HG02870 (cell line): ENCODE measurements around the gene USP2.
A peak's percentile ranks its signal among the peaks of the same experiment; 100 is the strongest.

Experiments used
- ATAC-seq: cut with Tn5 transposase; IDR thresholded peaks from one replicate; pipeline ENCODE4 v1.9.1; 2021; ENCODE audit warnings: mild to moderate bottlenecking, moderate library complexity; ENCODE audit not compliant: unreplicated experiment

The USP2 gene

DNA sequence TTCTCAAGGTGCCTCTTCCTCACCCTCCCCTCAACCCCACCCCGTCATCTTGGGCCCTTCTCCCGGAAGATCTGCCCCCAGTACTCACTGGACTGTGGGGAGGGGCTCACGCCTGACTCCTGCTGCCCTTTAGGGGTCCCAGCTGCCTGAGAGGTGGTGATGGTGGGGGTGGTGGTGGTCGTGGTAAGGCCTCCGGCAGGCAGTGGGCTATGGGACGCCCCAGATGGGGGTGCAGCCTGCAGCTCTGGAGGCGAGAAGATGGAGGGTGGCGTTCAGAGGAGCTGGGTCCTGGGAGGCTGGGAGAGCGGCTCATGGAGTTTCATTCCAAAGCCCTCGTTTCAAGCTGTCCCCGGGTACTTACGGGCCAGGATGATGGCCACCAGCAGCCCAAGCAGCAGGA, 35.8 kb downstream of the USP2 start:
- ATAC-seq: no peak

- no peak for ATAC-seq
These were observed 37.0 kb downstream of the USP2 start for GRCh38 chr11:119344291-119345010.

GRCh38 chr11:119343726-119344125, 37.8 kb downstream of the USP2 start:
- no peak for ATAC-seq

GRCh38 chr11:119342362-119343130, 38.9 kb downstream of the USP2 start:
- ATAC-seq: no peak

- no peak for ATAC-seq
These were observed 39.5 kb downstream of the USP2 start for GRCh38 chr11:119342023-119342300.

GRCh38 chr11:119341222-119342022, 40.1 kb downstream of the USP2 start:
- ATAC-seq: no peak

DNA sequence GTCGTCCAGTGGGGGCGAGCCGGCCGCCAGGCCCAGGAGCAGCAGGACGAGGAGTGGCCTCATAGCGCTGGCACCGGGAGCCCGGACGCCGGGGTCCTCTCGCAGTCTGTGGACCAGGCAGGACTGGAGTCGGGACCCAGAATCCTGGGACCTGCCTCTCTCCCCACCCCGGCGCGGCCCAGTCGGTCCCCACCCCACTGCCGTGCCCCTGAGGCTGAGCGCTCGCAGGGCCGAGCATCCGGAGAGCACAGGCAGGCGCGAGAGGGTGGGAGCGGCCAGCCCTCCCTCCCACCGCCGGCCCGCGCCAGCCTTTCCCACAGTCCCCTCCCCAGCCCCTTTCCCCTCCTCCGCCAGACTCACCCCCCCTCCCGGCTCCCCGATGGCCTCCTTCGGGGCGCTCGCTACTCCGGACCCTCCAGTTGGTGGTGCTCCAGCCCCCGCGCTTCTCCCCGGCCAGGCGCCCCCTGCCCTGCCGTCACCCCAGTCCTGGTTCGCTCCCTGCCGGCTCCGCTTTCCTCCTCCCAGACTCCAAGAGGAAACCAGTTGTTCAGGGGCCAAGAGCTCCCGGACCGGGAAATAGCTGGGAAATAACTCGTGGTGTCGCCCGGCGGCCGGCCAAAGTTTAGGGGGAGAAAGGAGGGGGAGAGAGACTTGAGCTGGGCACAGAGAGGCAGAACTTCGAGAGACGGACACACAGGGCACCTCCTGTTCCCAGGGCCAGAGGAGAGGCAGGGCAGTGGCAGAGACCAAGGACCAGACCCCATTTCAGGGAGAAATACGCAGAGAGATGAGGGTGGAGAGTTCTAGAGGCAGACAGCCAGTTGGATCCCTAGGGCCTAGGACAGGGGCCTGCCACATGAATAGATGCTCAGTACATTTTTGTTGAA, 40.9 kb downstream of the USP2 start, which contains the start of gene C1QTNF5:
Gene C1QTNF5, minus strand, starts transcription at position 549 of the 887 bp plus-strand sequence. Its CDS starts 486 bp downstream, at position 63.
- ATAC-seq: no peak

GRCh38 chr11:119339589-119340334, 41.7 kb downstream of the USP2 start:
- ATAC-seq: no peak

- ATAC-seq: no peak
These were observed 42.4 kb downstream of the USP2 start for GRCh38 chr11:119338965-119339588.

DNA sequence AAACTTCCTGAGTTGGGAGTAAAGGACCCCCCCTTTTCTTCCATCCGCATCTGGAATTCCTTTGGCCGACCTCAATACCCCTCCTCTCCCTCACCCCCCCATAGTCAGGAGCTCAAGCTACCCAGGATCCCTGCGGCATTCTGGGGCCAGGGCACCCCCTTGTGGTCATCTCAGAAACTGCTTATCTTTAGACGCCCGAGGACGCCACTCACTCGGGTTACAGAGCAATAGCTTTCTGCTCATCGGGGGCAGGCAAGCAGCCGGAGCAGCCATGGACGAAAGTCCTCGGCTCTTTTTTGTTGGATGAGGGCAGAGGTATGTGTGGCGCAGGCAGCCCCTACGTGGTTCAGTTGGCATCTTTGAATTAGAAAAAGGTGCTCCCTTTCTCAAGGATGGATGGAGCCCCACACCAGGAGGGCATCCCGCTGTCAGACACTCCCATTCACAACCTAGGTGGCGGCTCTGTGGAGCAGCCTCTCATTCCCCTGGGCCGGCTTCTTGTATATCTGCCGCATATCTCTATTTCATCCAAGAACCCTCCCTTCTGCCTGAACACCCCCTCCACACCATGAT, 43.1 kb downstream of the USP2 start:
- no peak for ATAC-seq

DNA sequence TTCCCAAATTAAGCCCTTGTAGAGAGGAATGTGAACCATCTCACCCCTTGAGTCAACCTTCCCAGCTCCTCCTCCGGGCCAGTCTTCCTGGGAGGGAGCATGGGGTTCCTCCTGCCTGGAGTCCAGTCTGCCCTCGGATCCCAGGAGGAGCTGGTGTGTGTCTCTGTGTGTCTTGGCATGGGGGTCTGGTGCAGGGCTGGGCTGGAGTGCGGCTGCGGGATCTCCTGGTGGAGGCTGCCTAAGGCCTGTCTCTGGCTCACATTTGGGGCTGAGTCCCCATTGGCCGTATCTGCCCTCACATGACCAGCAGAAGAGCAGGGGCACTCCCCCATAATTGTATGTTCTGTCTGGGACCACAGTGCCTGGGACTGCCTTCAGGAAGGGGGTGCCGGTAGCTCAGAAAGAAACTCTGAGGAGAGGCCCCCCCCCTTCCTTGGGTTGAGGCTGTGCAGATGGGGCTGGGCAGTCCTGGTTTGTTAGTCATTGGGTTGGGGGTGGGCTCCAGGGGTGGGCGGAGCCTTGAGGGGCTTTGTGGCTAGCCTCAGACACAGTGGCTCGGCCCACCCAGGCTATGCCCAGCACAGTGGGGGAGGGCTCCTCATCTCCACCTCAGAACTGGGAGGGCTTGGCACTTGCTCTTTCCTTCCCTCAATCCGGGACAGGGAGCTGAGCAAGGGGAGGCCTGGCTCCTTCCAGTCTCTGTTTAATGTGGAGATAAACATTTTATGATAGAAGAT, 43.7 kb downstream of the USP2 start:
- no peak for ATAC-seq

DNA sequence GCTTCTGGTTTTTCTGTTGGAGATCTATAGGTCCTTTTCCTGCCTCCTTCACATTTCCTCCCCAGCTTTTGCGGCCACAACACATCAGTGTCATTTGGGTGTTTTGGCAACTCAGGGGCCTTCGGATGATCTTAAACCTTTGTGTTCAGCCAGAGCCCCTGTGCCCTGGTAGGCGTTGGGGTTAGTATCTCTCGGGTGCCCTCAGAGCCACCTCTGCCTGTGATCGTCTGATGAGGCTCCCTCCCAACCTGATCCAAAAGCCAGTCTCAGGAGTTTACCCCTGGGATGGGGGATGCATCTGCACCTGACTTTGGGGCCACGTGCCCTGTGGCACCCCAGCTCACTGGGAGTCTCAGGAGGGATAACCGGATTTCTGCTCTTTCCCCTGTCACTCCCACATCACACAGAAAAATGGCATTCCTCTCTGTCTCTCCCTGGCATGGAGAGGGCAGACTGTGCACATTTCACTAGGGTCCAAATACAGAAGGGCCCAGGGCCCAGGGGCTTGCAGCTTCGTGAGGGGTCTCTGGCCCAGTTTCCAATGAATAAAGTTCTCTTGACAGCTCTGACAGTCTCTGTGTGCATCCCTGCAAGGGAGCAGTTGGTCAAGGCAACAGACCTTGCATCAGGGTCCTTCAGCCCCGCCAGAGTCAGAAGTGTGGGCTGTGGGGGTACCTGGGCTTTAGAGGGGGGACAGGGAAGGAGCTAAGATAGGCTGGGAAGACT, 44.6 kb downstream of the USP2 start:
- ATAC-seq: no peak

GRCh38 chr11:119335655-119336543, 45.6 kb downstream of the USP2 start:
- no peak for ATAC-seq

- no peak for ATAC-seq
These were observed 46.3 kb downstream of the USP2 start for GRCh38 chr11:119335091-119335654.

GRCh38 chr11:119334174-119334930, 47.1 kb downstream of the USP2 start, which contains the start of gene RNF26:
TSS of gene RNF26 (plus strand) at chr11:119334527. CDS start at chr11:119335123, 596 bp downstream.
- ATAC-seq: peak; percentile 94
